Suprapubic skin (tissue), 4 donors: ENCODE measurements around the gene COL16A1.

Experiments
- CTCF ChIP-seq, 2 donors: fragments of 200-600 bp in 1 of 2; fragments of 450-650 bp in 1 of 2; sonication (generic) in 1 of 2; IDR thresholded peaks; one replicate each; pipeline ENCODE4 v1.5.1; 2016 to 2019; ENCODE audit warnings: antibody characterized with exemption in 2 of 2, mild to moderate bottlenecking in 1 of 2, moderate library complexity in 1 of 2
- POLR2A ChIP-seq, 2 donors: fragments of 450-650 bp; IDR thresholded peaks; one replicate each; pipeline ENCODE4 v1.6.1; 2017; ENCODE audit warnings: antibody characterized with exemption in 2 of 2, mild to moderate bottlenecking in 2 of 2, moderate library complexity in 2 of 2
- POLR2AphosphoS5 ChIP-seq, 3 donors: sonication (generic); formaldehyde crosslinking; IDR thresholded peaks; one replicate each; pipeline ENCODE4 v1.6.1; 2017; ENCODE audit warnings: antibody characterized with exemption in 3 of 3

DNA sequence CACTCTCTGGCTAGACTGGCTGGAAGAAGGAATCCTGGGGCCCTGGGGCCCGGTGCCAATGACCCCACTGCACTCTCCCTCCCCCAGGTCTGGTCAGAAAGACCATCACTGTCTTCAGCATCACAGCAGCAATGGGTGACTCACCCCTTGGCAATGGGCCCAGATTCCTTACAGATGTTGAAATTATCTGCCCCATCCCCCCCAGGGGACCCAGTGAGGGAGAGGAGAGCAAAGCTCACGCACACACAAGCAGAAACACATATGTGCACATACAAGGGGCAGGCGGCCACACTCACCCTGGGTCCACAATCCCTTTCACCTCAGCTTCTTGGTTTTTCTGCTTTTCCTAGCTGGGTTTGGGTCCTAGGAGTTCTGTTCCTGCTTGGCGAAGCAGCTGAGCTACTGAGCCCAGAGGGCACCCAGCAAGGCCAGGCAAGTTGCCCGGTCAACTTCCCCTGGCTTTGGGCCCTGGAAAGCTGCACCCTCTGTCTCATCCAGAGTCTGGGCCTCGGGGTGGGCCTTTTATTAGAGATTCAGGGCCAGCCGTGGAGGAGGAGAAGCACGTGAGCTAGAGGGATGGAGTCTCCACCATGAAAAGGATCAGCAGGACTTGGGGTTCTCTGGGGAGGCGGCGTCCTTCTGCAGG, 2.6 kb downstream of the COL16A1 start:
- TF ChIP-seq POLR2A (IDR thresholded peaks at IDR 0.05) (peak in 1 of 2 donors; percentile 17), CTCF (IDR thresholded peaks at IDR 0.05) (no peak), POLR2AphosphoS5 (IDR thresholded peaks at IDR 0.05) (peak in 2 of 3 donors; percentile 70 to 89)
